GM13976 (cell line): ENCODE measurements around the gene CCDC91.

Experiments
- DNase-seq: peaks from one replicate; pipeline ENCODE4 v3.0.0; 2012; ENCODE audit warnings: low spot score
- in situ Hi-C: fragments of 300-500 bp; cut with MboI; formaldehyde crosslinking; loops from one replicate; pipeline ENCODE4 v1.12.0; 2022; ENCODE audit warnings: low sequenced_read_pairs, mixed read lengths, inconsistent platforms; ENCODE audit not compliant: unreplicated experiment
- TF ChIP-seq, protein P1 (sequence below): IDR thresholded peaks from 2 replicates; pipeline ENCODE4 v1.5.1; 2012; ENCODE audit warnings: borderline replicate concordance, mild to moderate bottlenecking; ENCODE audit not compliant: insufficient read depth; ENCODE audit errors: extremely low read depth, missing control alignments, control extremely low read depth

The CCDC91 gene

DNA sequence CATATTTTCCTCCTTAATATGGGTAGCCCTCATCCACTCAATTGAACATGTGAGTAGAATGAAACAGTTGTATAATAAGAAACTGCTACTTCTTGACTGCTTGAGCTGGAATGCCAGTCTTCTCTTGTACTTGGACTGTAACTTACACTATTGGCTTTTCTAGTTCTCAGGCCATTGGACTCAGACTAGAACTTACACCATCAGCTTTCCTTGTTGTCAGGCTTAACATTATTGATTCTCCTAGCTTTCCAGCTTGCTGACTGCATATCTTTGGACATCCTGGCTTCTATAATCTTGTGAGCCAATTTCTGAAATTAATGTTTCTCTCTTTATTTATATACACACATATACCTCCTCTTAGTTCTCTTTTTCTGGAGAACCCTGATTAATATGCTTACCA, 24.8 kb downstream of the CCDC91 start:
- in situ Hi-C loops, result no loop called here
- no peak for DNase-seq
- TF ChIP-seq, protein P1, sequence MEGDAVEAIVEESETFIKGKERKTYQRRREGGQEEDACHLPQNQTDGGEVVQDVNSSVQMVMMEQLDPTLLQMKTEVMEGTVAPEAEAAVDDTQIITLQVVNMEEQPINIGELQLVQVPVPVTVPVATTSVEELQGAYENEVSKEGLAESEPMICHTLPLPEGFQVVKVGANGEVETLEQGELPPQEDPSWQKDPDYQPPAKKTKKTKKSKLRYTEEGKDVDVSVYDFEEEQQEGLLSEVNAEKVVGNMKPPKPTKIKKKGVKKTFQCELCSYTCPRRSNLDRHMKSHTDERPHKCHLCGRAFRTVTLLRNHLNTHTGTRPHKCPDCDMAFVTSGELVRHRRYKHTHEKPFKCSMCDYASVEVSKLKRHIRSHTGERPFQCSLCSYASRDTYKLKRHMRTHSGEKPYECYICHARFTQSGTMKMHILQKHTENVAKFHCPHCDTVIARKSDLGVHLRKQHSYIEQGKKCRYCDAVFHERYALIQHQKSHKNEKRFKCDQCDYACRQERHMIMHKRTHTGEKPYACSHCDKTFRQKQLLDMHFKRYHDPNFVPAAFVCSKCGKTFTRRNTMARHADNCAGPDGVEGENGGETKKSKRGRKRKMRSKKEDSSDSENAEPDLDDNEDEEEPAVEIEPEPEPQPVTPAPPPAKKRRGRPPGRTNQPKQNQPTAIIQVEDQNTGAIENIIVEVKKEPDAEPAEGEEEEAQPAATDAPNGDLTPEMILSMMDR, result no peak

DNA sequence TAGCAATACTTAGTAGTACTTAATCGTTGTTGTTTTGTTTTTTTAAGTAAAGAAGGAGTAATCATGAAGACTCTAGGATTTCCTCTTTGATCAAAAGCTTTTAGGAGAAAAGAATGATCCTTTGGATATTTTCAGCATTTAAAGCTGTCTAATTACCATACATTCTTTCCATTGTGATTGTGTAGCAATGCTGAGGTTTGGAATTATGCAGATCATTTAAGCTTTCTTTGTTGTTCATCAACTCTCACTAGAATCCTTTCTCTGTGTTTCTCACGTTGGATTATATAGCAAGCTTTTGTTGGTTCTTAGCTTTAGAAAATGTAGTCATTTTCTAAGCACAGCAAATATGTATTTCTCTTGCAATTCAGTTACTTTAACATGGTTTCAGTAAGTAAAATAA, 25.8 kb downstream of the CCDC91 start:
- no peak for DNase-seq
- TF ChIP-seq, protein P1, result no peak
- in situ Hi-C loops, result no loop called here

DNA sequence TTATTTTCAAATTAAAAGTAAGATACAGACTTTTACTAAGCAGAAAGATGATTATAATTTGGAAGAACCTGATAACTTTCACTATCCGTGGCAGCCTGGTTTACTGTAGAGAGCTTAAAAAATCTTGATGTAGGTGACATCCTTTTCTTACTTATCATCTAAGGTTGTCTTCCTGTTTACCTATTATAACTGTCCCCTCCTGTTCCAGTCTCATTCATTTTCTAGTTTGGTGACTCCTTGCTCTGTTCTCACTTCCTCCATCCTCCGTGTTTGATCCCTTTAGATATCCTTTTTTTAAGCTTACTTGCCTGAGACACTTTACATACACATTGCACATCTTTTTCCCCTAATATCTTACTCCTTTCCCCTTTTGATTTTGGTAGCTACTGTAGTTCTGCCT, 27.5 kb downstream of the CCDC91 start:
- no peak for DNase-seq
- TF ChIP-seq, protein P1, result no peak
- in situ Hi-C loops, result no loop called here

DNA sequence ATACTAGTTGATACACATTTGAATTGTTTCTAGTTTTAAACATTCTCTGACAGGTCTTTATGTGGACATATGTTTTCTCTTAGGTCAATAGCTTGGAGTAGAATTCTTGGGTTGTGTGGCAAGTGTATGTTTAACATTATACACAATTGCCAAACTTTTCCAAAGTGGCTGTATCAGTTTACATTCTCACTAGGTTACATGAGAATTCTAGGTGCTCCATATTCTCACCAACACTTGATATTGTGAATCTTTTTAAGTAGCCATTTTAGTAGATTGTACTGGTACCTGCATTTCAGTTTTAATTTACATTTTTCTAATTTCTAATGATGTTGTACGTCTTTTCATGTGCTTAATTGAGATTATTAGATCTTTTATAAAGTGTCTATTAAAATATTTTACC, 28.6 kb downstream of the CCDC91 start:
- no peak for DNase-seq
- in situ Hi-C loops, result no loop called here
- TF ChIP-seq, protein P1, result no peak

DNA sequence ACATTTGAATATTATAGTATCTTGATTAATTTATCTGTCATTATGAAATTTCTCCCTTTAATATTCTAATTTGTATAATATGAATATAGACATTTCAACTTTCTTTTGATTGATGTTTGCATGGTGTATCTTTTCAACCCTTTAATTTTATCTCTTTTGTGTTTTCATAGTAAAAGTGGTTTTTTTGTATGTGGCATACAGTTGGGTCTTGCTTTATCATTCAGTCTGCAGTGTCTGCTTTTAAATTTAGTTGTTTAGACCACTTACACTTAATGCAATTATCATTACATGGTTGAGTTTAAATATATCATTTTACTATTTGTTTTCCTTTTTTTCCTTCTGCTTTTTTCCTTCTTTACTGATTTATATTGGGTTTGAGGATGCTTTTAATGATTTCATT, 29.6 kb downstream of the CCDC91 start:
- in situ Hi-C loops, result no loop called here
- TF ChIP-seq, protein P1, result no peak

DNA sequence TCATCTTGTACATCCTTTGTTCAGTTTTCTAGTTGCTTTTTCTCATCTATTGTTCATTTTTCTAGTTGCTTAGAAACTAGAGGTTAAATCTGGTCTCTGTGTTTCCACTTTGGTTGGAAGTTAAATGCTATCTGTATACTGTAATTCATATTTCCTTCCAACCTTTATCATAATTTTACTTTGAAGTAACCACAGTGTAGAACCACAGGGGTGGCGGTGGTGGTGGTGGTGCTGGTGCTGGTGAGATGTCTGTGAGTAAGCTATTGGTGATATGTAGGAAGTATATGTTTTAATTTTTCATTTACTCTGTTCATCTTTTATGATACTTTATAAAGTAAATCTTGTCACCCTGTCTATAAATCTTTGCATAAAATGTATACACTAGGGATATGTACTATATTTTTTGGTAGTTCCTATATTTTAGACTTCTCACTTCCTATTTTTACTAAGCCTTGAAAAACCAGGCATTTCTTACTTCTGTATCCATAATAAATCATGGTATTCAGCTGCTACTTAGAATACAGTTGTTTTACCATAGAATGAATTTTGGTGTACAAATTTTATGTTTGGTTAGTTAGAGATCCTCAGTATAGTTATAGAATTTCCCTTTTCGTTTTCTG, 31.9 kb downstream of the CCDC91 start:
- no peak for DNase-seq
- in situ Hi-C loops, result no loop called here
- TF ChIP-seq, protein P1, result no peak

More for the DNA sequence above, 29.6 kb downstream of the CCDC91 start:
- no peak for DNase-seq

DNA sequence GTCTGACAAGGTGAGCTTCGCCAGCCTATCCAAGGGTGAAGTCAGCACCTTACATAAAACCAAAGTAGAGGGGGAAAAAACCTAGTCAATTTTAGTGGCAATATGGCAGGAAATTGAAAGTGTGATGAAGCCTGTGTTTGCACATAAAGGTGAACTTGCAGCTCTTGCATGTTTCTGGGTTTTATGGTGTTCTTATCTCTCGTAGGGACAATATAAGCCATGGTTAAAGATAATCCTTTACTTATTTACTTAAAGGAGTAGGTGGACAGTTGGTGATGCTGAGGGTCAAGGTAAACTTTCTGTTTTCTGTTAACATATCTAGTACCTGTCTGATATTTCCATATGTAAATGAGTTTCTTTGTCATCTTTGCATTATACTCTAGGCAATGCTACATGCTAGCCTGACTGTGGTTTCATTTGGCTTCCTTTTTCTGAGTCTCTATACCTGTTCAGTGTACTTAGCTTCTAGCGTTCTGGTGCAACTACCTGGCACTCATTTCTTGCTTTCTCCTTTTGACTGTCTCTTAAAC, 32.8 kb downstream of the CCDC91 start:
- TF ChIP-seq, protein P1, result no peak
- in situ Hi-C loops, result no loop called here

More for the DNA sequence above, 32.8 kb downstream of the CCDC91 start:
- DNase-seq, result no peak
